Adrenal gland (tissue), 12 donors: Measurements from ENCODE around the gene FREY1. TPM values are rescaled to one million over a fixed set of nuclear protein-coding genes. Genes with fewer than 3 reads are reported as not detected.
A peak's percentile ranks its signal among the peaks of the same experiment; 100 is the strongest.

Source experiments
- DNase-seq, 7 donors: peaks; one replicate each; pipeline ENCODE4 v3.0.0-alpha.2; 2019 to 2020
- H3K27ac ChIP-seq, 5 donors: fragments of 200-600 bp; sonication (generic) in 4 of 5; 1 replicate in 3 of 5; 2 replicates in 2 of 5; pipeline versions ENCODE4 v1.5.1 to v1.8.0; 2016 to 2020; ENCODE audit warnings: mild to moderate bottlenecking in 1 of 5
- H3K27me3 ChIP-seq: fragments of 200-600 bp; 2 replicates; pipeline ENCODE4 v1.8.0; 2021
- H3K36me3 ChIP-seq, 2 donors: fragments of 200-600 bp; replicated peaks in 1 of 2; 1 replicate in 1 of 2; 2 replicates in 1 of 2; pipeline versions ENCODE4 v1.5.1 to v1.8.0; 2018 to 2022
- H3K4me1 ChIP-seq, 2 donors: fragments of 200-600 bp; replicated peaks in 1 of 2; 1 replicate in 1 of 2; 2 replicates in 1 of 2; pipeline versions ENCODE4 v1.5.1 to v1.8.0; 2018 to 2021
- H3K4me3 ChIP-seq, 4 donors: fragments of 200-600 bp; sonication (generic) in 3 of 4; one replicate each; pipeline ENCODE4 v1.5.1; 2016 to 2018
- H3K9me3 ChIP-seq, 3 donors: fragments of 200-600 bp; sonication (generic) in 1 of 3; replicated peaks in 1 of 3; 1 replicate in 2 of 3; 2 replicates in 1 of 3; pipeline versions ENCODE4 v1.5.1 to v1.8.0; 2016 to 2021
- CTCF ChIP-seq, 6 experiments: fragments of 450-650 bp in 4 of 6; fragments of 200-600 bp in 2 of 6; sonication (generic) in 1 of 6; IDR thresholded peaks; 1 replicate in 5 of 6; 2 replicates in 1 of 6; pipeline versions ENCODE4 v1.5.1 to v1.8.0; 2016 to 2021; ENCODE audit warnings: antibody characterized with exemption in 6 of 6, mild to moderate bottlenecking in 2 of 6, moderate library complexity in 1 of 6
- POLR2A ChIP-seq, 2 donors: fragments of 450-650 bp; IDR thresholded peaks; one replicate each; pipeline ENCODE4 v1.6.1; 2017; ENCODE audit warnings: antibody characterized with exemption in 2 of 2, mild to moderate bottlenecking in 2 of 2, moderate library complexity in 1 of 2
- WGBS, 4 donors: extraction: QIAGEN DNeasy Blood & Tissue Kit in 2 of 4; methylation state at CpG; one replicate each; pipeline versions ENCODE4 v1.1.5 to v1.1.7; 2013 to 2017; 5-methylcytosine and 5-hydroxymethylcytosine counted together
- intact Hi-C, 2 donors: fragments of 100-400 bp; cut with DNase I; formaldehyde crosslinking; loops; one replicate each; pipeline versions ENCODE4 v1.14.1 to v1.15.0; 2022 to 2023
- polyA plus RNA-seq, 3 donors: library from polyadenylated mRNA; stranded (reverse); fragments of 200-250 nt in 2 of 3; fragments of 350-450 nt in 1 of 3; fragmentation: Illumina TruSeq in 1 of 3; extraction: RNeasy Lipid Tissue Mini Kit (QIAGEN cat#74804) in 1 of 3; gene quantifications; one replicate each; pipeline ENCODE4 v1.2.3, GENCODE V29; 2013 to 2014
- total RNA-seq, 9 donors: library from RNA; depleted of rRNA in 4 of 9; stranded (reverse); fragments of >200 nt in 4 of 9; fragments of 120-200 nt in 1 of 9; fragmentation: NEBNext Ultra II Directional in 1 of 9; extraction: Animal tissue kit (Norgen Biotek cat#: 25700) in 1 of 9; gene quantifications; one replicate each; pipeline versions ENCODE4 v1.1.0 to v1.2.4, GENCODE V29; 2013 to 2023
- donor health status: healthy with polysubstance abuse.
- donor health status: Bipolar disorder and iron deficiency.
- donor health status: DM: yes; HTN: yes; CAD: no.
- donor health status: DM: no; HTN: no; CAD: no.
- donor health status: DM: no; HTN: no; CAD: no.
- donor health status: DM: yes; HTN: yes; CAD: no.

FREY1 gene
- total and polyA plus RNA-seq, 12 donors = 0.30 to 1.2 (median 0.79) TPM; not detected in 5

- no peaks in the 10 kb centered on the region for H3K9me3 ChIP-seq
- peaks cover 0 to 46% of the 10 kb centered on the region in 2 donors for H3K36me3 ChIP-seq
- H3K27me3 ChIP-seq = no peaks in the 10 kb centered on the region
- intact Hi-C loops = no loop called here
- WGBS, 4 donors = 73 to 84% (median 76%) methylated on average over 5 of the region's 5 CpGs
- peak in 2 of 7 donors; percentile 27 to 51 for DNase-seq
- no peak for TF ChIP-seq CTCF (IDR thresholded peaks at IDR 0.05)
- TF ChIP-seq POLR2A (IDR thresholded peaks at IDR 0.05) = no peak
- no peak overlapping the region for H3K4me3 ChIP-seq
- H3K4me1 ChIP-seq = peaks cover 36 to 59% of the 10 kb centered on the region in 2 donors
- peak overlapping the region; percentile 19 to 87 (median 77) for H3K27ac ChIP-seq
Measured at GRCh38 chr11:45858751-45859398, 48.2 kb downstream of the FREY1 start.

- DNase-seq = peak; percentile 62 to 87 (median 82)
- Histone ChIP-seq H3K9me3 (no peaks in the 10 kb centered on the region), H3K27me3 (no peaks in the 10 kb centered on the region), H3K4me3 (no peak overlapping the region), H3K27ac (peak overlapping the region; percentile 9 to 87 (median 77)), H3K4me1 (peaks cover 36 to 67% of the 10 kb centered on the region in 2 donors), H3K36me3 (peaks cover 0 to 37% of the 10 kb centered on the region in 2 donors)
- TF ChIP-seq POLR2A (IDR thresholded peaks at IDR 0.05) (peak in 1 of 2 donors; percentile 36), CTCF (IDR thresholded peaks at IDR 0.05) (no peak)
- intact Hi-C loops = no loop called here
- WGBS, 4 donors = 5 to 14% (median 13%) methylated on average over 2 of the region's 2 CpGs
Measured at GRCh38 chr11:45857961-45858474, 49.1 kb downstream of the FREY1 start.

Other genes starting within 250 kb of the FREY1 start
- 10 to 100 TPM in 1 of 9 donors, 1 to 10 TPM in 8; 1.1 to 13.5 (median 4.1) TPM for gene CHST1, start 241.6 kb downstream of the FREY1 start, total RNA-seq
- 10 to 100 TPM in 1 of 3 donors, 1 to 10 TPM in 2; 2.5 to 12.1 (median 5.0) TPM for gene CHST1, start 241.6 kb downstream of the FREY1 start, polyA plus RNA-seq
- 10 to 100 TPM in 6 of 9 donors, 1 to 10 TPM in 3; 4.4 to 17.3 (median 11.1) TPM for gene SLC35C1, start 102.1 kb downstream of the FREY1 start, total RNA-seq
- gene SLC35C1, start 102.1 kb downstream of the FREY1 start, polyA plus RNA-seq = 1 to 10 TPM; 6.3 to 8.2 (median 7.8) TPM
- gene CRY2, start 59.8 kb downstream of the FREY1 start, total RNA-seq = 10 to 100 TPM; 25.1 to 57.4 (median 32.9) TPM
- gene CRY2, start 59.8 kb downstream of the FREY1 start, polyA plus RNA-seq = 10 to 100 TPM; 14.7 to 19.1 (median 14.9) TPM
- 10 to 100 TPM; 28.2 to 73.7 (median 33.2) TPM for gene MAPK8IP1, start 21.6 kb downstream of the FREY1 start, total RNA-seq
- gene MAPK8IP1, start 21.6 kb downstream of the FREY1 start, polyA plus RNA-seq = 10 to 100 TPM; 14.5 to 39.5 (median 33.3) TPM
- gene PEX16, start 10.6 kb upstream of the FREY1 start, total RNA-seq = 10 to 100 TPM; 32.6 to 48.5 (median 39.6) TPM
- 10 to 100 TPM in 2 of 3 donors, 1 to 10 TPM in 1; 7.6 to 67.6 (median 52.8) TPM for gene PEX16, start 10.6 kb upstream of the FREY1 start, polyA plus RNA-seq
- 1 to 10 TPM; 1.0 to 8.7 (median 4.2) TPM for gene LARGE2, start 15.4 kb upstream of the FREY1 start, total RNA-seq
- 10 to 100 TPM in 1 of 3 donors, 1 to 10 TPM in 2; 1.1 to 13.0 (median 3.9) TPM for gene LARGE2, start 15.4 kb upstream of the FREY1 start, polyA plus RNA-seq
- 10 to 100 TPM; 28.4 to 85.1 (median 41.3) TPM for gene PHF21A, start 214.2 kb upstream of the FREY1 start, total RNA-seq
- gene PHF21A, start 214.2 kb upstream of the FREY1 start, polyA plus RNA-seq = 10 to 100 TPM; 28.9 to 48.7 (median 38.4) TPM